AG04450 (cell line): ENCODE results near the gene TMEM184C. TPM values are rescaled to one million over a fixed set of nuclear protein-coding genes. Genes with fewer than 3 reads are reported as not detected.

Experiments
- CTCF ChIA-PET: fragments of 300-600, 350-600 bp; formaldehyde crosslinking; extraction: SDS; loops from one replicate; lab custom pipeline; 2022; ENCODE audit warnings: antibody characterized with exemption, inconsistent platforms; lab: Charles Lee
- POLR2A ChIA-PET: fragments of 350-600 bp; formaldehyde crosslinking; extraction: SDS; loops from one replicate; lab custom pipeline; 2021; ENCODE audit warnings: antibody characterized with exemption, inconsistent platforms; lab: Yijun Ruan, JAX
- DNase-seq: peaks from one replicate; pipeline ENCODE4 v3.0.0-alpha.2; 2011; ENCODE audit warnings: low read depth, low spot score
- H3K27ac ChIP-seq: one replicate; pipeline ENCODE4 v1.5.1; 2012; ENCODE audit warnings: low read depth, low read length, control low read depth
- H3K27me3 ChIP-seq: one replicate; pipeline ENCODE4 v1.6.0; 2012; ENCODE audit warnings: low read length; ENCODE audit not compliant: control insufficient read depth, insufficient read depth
- H3K4me3 ChIP-seq: 2 replicates; pipeline ENCODE4 v1.5.1; 2011; ENCODE audit warnings: mild to moderate bottlenecking, low read depth, low read length, control low read depth
- H3K9me3 ChIP-seq: 2 replicates; pipeline ENCODE4 v1.5.1; 2012; ENCODE audit warnings: low read length; ENCODE audit not compliant: control insufficient read depth, insufficient read depth
- CTCF ChIP-seq: IDR thresholded peaks from 2 replicates; pipeline ENCODE4 v1.5.1; 2011; ENCODE audit warnings: low read depth, low read length, control low read depth, inconsistent platforms
- polyA minus RNA-seq: library from RNA; depleted of rRNA, polyadenylated mRNA; stranded (reverse); fragments of >200 nt; gene quantifications from 2 replicates; pipeline ENCODE4 v1.2.3, GENCODE V29; 2011; rRNA and poly(A)+ RNA removed
- polyA plus RNA-seq: library from polyadenylated mRNA; depleted of rRNA; stranded (reverse); fragments of >200 nt; gene quantifications from 2 replicates; pipeline ENCODE4 v1.2.3, GENCODE V29; 2011; rRNA removed

TMEM184C gene
- polyA plus RNA-seq: 33.3 and 40.6 TPM in 2 replicates
- 46.7 and 50.8 TPM in 2 replicates for polyA minus RNA-seq

- H3K27ac ChIP-seq: peak within 1 kb of the TSS; percentile 66
- POLR2A ChIA-PET: interaction anchor here (1.2 to 1.8 kb wide), 5 partner anchors 13 to 156 kb away, joined by 3 to 11 read pairs (median 4); no protein-coding TSS in a partner anchor
- H3K9me3 ChIP-seq: no peaks in the 10 kb centered on the region
- DNase-seq: peak; percentile 84
- peak within 1 kb of the TSS; percentile 76 for H3K4me3 ChIP-seq
- peak; percentile 24; the same call in 1 of the 2 replicates for TF ChIP-seq CTCF
- CTCF ChIA-PET: interaction anchor here (0.6 to 4.9 kb wide), 12 partner anchors 20 to 598 kb away, joined by 3 to 70 read pairs (median 3); no protein-coding TSS in a partner anchor
- H3K27me3 ChIP-seq: no peaks in the 10 kb centered on the region
Measured at GRCh38 chr4:147617173-147617840, at the start of gene TMEM184C. Gene TMEM184C (plus strand): TSS chr4:147617397. CDS start chr4:147617957, 560 bp downstream.

GRCh38 chr4:147570616-147571015 is 46.6 kb upstream of the TMEM184C start:
- ChIA-PET POLR2A (interaction anchor here (0.8 kb wide), 1 partner anchor 20 kb away, joined by 3 read pairs; no protein-coding TSS in a partner anchor), CTCF (interaction anchor here (0.6 to 2.2 kb wide), 5 partner anchors 19 to 410 kb away, joined by 3 to 6 read pairs (median 5); no protein-coding TSS in a partner anchor)
- no peak for DNase-seq
- no peak overlapping the region for H3K27ac ChIP-seq
- H3K9me3 ChIP-seq: no peaks in the 10 kb centered on the region; the same call in 1 of the 2 replicates
- no peaks in the 10 kb centered on the region for H3K27me3 ChIP-seq
- H3K4me3 ChIP-seq: no peak overlapping the region
- no peak for TF ChIP-seq CTCF

GRCh38 chr4:147571036-147571770 is 46.0 kb upstream of the TMEM184C start:
- DNase-seq: no peak
- Histone ChIP-seq H3K27ac (no peak overlapping the region), H3K27me3 (no peaks in the 10 kb centered on the region), H3K9me3 (no peaks in the 10 kb centered on the region; the same call in 1 of the 2 replicates), H3K4me3 (no peak overlapping the region)
- TF ChIP-seq CTCF: no peak
- POLR2A ChIA-PET: interaction anchor here (0.8 kb wide), 1 partner anchor 21 kb away, joined by 3 read pairs; no protein-coding TSS in a partner anchor
- CTCF ChIA-PET: interaction anchor here (0.6 to 2.2 kb wide), 5 partner anchors 19 to 411 kb away, joined by 3 to 6 read pairs (median 5); no protein-coding TSS in a partner anchor

- CTCF ChIA-PET: interaction anchor here (0.7 kb wide), 1 partner anchor 13 kb away, joined by 4 read pairs; no protein-coding TSS in a partner anchor
Measured at GRCh38 chr4:147576084-147576483, 41.1 kb upstream of the TMEM184C start.

More at GRCh38 chr4:147576084-147576483, 41.1 kb upstream of the TMEM184C start:
- Histone ChIP-seq H3K9me3 (no peaks in the 10 kb centered on the region), H3K27ac (no peak overlapping the region), H3K4me3 (no peak overlapping the region), H3K27me3 (no peaks in the 10 kb centered on the region)
- TF ChIP-seq CTCF: no peak
- POLR2A ChIA-PET: no interaction called here
- DNase-seq: no peak
